Kidney (tissue), 14 donors: ENCODE data around the gene MAD1L1. TPM values are rescaled to one million over a fixed set of nuclear protein-coding genes. Genes with fewer than 3 reads are reported as not detected.

Experiments
- DNase-seq, 5 donors: peaks; one replicate each; pipeline ENCODE4 v3.0.0-alpha.2; 2013 to 2020
- FAIRE-seq: peaks from 2 replicates; lab custom pipeline; 2012; peaks lifted over from hg19 to GRCh38; lab: Jason Lieb, UNC
- H3K27ac ChIP-seq, 2 donors: one replicate each; pipeline ENCODE4 v1.7.0; 2013; ENCODE audit warnings: low read depth in 2 of 2, low read length in 2 of 2, inconsistent platforms in 1 of 2
- H3K27me3 ChIP-seq: one replicate; pipeline ENCODE4 v1.7.1; 2013; ENCODE audit warnings: low read length, inconsistent platforms; ENCODE audit not compliant: control insufficient read depth, insufficient read depth
- H3K36me3 ChIP-seq, 3 donors: one replicate each; pipeline versions ENCODE4 v1.7.0 to v1.7.1; 2013; ENCODE audit warnings: low read length in 3 of 3, control low read depth in 1 of 3, inconsistent platforms in 1 of 3; ENCODE audit not compliant: insufficient read depth in 3 of 3, control insufficient read depth in 2 of 3
- H3K4me1 ChIP-seq, 3 donors: one replicate each; pipeline versions ENCODE4 v1.7.0 to v1.7.1; 2013; ENCODE audit warnings: low read length in 3 of 3, inconsistent platforms in 1 of 3, low read depth in 1 of 3; ENCODE audit not compliant: control insufficient read depth in 2 of 3, insufficient read depth in 2 of 3
- H3K4me3 ChIP-seq, 3 donors: one replicate each; pipeline versions ENCODE4 v1.7.0 to v1.8.1; 2013; ENCODE audit warnings: low read length in 3 of 3, control low read depth in 1 of 3, inconsistent platforms in 1 of 3
- H3K9ac ChIP-seq, 3 donors: one replicate each; pipeline versions ENCODE4 v1.7.0 to v1.7.1; 2013; ENCODE audit warnings: low read length in 3 of 3, control low read depth in 1 of 3, inconsistent platforms in 1 of 3
- H3K9me3 ChIP-seq, 3 donors: one replicate each; pipeline versions ENCODE4 v1.7.0 to v1.7.1; 2013; ENCODE audit warnings: low read length in 3 of 3, control low read depth in 1 of 3, inconsistent platforms in 1 of 3; ENCODE audit not compliant: control insufficient read depth in 2 of 3, insufficient read depth in 1 of 3
- intact Hi-C: fragments of 100-400 bp; cut with DNase I; formaldehyde crosslinking; loops from one replicate; pipeline ENCODE4 v1.11.1; 2022
- polyA plus RNA-seq: library from polyadenylated mRNA; stranded (reverse); fragments of 350-450 nt; fragmentation: Illumina TruSeq; extraction: RNeasy Lipid Tissue Mini Kit (QIAGEN cat#74804); gene quantifications from one replicate; pipeline ENCODE4 v1.2.3, GENCODE V29; 2014; ENCODE audit warnings: low read depth, low replicate concordance; ENCODE audit not compliant: insufficient read depth
- total RNA-seq: library from RNA; stranded (reverse); fragmentation: NEBNext Ultra II Directional; extraction: Animal tissue kit (Norgen Biotek cat#: 25700); gene quantifications from one replicate; pipeline ENCODE4 v1.2.1, GENCODE V29; 2021
- TF ChIP-seq, protein P1 (sequence below): IDR thresholded peaks from 3 replicates; pipeline ENCODE4 v1.5.1; 2012; ENCODE audit warnings: mild to moderate bottlenecking, moderate library complexity, borderline replicate concordance; ENCODE audit not compliant: insufficient read depth; ENCODE audit errors: extremely low read depth
- donor health status: control.
- donor health status: control.
- donor health status: control.
- donor health status: control.
- donor health status: control.
- donor health status: DM: yes; HTN: yes; CAD: no.
- donor health status: Normal renal cell carcinoma (clear cell type).

Gene MAD1L1
- total and polyA plus RNA-seq, 2 donors from 2014 or later = 33.2 to 45.2 TPM

DNA sequence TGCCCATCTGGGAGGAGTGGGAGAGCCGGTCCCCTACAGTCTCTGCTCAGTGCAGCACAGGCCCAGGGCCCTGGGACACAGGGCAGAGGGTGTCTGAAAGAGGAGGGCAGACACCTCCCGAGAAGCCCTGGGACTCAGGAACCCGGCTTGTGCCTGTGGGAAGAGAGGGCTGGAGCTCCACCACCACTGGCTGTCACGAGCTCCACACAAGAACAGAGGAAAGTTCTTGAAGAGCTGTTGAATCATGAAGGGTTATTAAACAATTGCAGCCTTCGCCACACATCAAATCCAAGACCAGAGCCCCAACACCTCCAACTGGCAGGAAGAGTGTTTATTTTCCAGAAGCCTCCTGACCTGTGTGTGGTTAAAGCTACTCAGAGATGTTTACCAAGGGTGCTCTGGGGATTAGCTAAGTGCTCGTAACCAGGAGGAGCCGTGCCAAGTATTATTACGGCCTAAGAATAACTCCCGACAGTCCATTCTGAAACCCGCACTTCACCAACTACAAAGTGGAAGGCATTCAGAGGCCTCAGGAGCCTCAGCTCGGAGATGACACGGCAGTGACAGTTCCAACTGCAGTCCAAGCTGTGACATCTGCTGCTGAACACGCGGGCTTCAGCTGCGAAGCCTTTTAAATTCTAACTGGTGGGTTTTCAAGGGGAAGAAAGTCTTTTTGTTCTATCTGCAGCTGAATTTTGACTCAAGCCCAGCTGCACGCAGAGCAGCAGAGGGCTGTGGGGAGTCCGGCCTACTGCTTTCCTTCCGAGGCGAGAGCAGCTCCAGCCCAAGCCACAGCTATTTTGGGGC lies 75.1 kb downstream of the MAD1L1 start:
- Histone ChIP-seq H3K27me3 (no peaks in the 10 kb centered on the region), H3K9ac (no peak overlapping the region), H3K36me3 (no peaks in the 10 kb centered on the region), H3K9me3 (no peaks in the 10 kb centered on the region), H3K4me1 (peaks cover 0 to 6% (median 5%) of the 10 kb centered on the region in 3 donors), H3K27ac (no peak overlapping the region), H3K4me3 (no peak overlapping the region)
- intact Hi-C loops = no loop called here
- FAIRE-seq = no peak
- DNase-seq = peak in 4 of 5 donors; percentile 31 to 76 (median 68)
- TF ChIP-seq, protein P1, sequence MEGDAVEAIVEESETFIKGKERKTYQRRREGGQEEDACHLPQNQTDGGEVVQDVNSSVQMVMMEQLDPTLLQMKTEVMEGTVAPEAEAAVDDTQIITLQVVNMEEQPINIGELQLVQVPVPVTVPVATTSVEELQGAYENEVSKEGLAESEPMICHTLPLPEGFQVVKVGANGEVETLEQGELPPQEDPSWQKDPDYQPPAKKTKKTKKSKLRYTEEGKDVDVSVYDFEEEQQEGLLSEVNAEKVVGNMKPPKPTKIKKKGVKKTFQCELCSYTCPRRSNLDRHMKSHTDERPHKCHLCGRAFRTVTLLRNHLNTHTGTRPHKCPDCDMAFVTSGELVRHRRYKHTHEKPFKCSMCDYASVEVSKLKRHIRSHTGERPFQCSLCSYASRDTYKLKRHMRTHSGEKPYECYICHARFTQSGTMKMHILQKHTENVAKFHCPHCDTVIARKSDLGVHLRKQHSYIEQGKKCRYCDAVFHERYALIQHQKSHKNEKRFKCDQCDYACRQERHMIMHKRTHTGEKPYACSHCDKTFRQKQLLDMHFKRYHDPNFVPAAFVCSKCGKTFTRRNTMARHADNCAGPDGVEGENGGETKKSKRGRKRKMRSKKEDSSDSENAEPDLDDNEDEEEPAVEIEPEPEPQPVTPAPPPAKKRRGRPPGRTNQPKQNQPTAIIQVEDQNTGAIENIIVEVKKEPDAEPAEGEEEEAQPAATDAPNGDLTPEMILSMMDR = no peak

DNA sequence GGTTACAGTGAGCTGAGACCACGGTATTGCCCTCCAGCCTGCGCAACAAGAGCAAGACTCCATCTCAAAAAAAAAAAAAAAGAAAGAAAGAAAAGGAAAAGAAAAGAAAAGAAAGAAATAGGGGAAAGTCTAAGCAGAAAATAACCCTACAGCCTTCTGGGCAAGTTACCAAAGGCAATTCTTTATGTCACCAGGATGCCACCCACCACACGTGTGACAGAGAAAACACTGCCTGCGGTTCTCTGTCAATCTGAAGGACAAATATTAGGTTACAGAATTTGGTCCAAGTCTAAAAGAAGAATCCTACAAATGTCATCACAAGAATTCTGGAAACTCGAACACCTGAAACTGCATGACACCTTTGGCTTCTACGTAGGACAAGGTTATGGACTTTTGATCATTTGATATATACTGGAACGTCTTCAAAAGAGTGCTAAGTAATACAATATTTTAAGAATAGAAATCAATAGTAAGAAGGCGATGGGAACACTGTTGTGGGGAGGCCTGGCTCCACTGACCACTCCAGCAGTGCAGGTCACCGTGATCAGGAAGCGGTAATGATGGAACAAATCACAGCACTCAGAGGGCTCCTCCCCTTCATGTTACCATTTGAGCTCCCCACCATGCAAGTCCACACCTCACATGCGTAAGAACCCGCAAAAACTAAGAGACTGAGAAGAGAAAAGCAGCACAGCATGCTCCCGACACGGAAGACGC lies 75.8 kb downstream of the MAD1L1 start:
- H3K4me1 ChIP-seq = peaks cover 0 to 6% (median 5%) of the 10 kb centered on the region in 3 donors
- H3K27ac ChIP-seq = no peak overlapping the region
- no peaks in the 10 kb centered on the region for H3K36me3 ChIP-seq
- DNase-seq (no peak), FAIRE-seq (no peak)
- intact Hi-C loops = no loop called here
- no peaks in the 10 kb centered on the region for H3K9me3 ChIP-seq
- H3K27me3 ChIP-seq = no peaks in the 10 kb centered on the region
- TF ChIP-seq, protein P1 = no peak
- no peak overlapping the region for H3K4me3 ChIP-seq
- H3K9ac ChIP-seq = no peak overlapping the region

DNA sequence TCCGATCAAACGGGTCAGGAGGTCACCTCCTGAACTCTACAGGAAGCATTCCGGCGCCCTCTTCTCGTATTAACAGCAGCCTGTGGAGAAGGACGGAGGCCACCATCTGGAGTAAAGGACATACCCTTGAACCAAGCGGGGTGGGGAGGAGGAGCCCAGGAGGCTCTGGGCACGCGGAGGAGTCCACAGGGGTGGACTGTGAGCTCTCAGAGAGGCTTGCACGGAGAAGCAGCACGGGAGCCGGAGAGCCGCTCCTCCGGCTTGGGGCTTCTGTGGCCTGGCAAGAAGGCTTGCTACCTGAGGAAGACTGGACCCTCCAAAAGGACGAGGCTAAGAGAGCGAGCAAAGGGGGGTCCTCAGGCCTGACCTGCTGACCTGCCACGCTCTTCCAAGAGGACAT lies 77.9 kb downstream of the MAD1L1 start:
- DNase-seq = peak in 1 of 5 donors; percentile 32
- Histone ChIP-seq H3K27me3 (no peaks in the 10 kb centered on the region), H3K4me3 (no peak overlapping the region), H3K9me3 (no peaks in the 10 kb centered on the region), H3K9ac (no peak overlapping the region), H3K4me1 (peaks cover 0 to 6% (median 5%) of the 10 kb centered on the region in 3 donors), H3K27ac (no peak overlapping the region), H3K36me3 (no peaks in the 10 kb centered on the region)
- intact Hi-C loops = no loop called here
- TF ChIP-seq, protein P1 = no peak
- FAIRE-seq = no peak
